SH-SY5Y (cell line): ENCODE measurements around the gene DERA.

Experiments used
- GATA2 ChIP-seq: IDR thresholded peaks from 2 replicates; pipeline ENCODE4 v1.6.1; 2011; ENCODE audit warnings: mild to moderate bottlenecking, low read depth, low read length
- GATA3 ChIP-seq: IDR thresholded peaks from 2 replicates; pipeline ENCODE4 v1.6.1; 2011; ENCODE audit warnings: low read depth, mild to moderate bottlenecking, low read length, moderate library complexity

DNA sequence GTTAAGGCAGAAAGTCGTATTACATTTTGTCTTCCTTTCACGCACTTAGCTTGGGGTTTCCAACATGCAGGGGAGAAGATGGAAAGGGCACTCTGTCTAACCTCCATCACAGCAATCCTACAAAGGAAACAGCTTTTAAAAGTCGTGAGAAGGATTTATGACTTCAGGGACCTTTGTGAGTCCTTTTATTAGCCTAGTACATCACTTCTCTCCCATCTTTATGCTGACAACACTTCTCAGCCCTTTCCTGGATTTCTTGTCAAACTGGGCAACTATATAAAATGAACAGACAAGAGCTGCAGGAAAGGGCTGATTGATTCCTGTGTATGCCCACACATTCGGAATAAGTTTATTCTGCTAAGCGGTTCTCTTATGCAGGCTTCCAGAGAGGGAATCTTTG lies 159.0 kb downstream of the DERA start:
- no peak for TF ChIP-seq GATA2
- TF ChIP-seq GATA3 = no peak
